Measurements from ENCODE around the gene GPR176.

The GPR176 gene, protein sequence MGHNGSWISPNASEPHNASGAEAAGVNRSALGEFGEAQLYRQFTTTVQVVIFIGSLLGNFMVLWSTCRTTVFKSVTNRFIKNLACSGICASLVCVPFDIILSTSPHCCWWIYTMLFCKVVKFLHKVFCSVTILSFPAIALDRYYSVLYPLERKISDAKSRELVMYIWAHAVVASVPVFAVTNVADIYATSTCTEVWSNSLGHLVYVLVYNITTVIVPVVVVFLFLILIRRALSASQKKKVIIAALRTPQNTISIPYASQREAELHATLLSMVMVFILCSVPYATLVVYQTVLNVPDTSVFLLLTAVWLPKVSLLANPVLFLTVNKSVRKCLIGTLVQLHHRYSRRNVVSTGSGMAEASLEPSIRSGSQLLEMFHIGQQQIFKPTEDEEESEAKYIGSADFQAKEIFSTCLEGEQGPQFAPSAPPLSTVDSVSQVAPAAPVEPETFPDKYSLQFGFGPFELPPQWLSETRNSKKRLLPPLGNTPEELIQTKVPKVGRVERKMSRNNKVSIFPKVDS

GRCh38 chr15:39919748-39920509, at the start of gene GPR176:
Gene GPR176 (minus strand): TSS chr15:39920266. CDS start chr15:39920026, 240 bp downstream.
- DNase-seq, result peak; percentile 50 to 54

GRCh38 chr15:39969002-39969394, 48.9 kb upstream of the GPR176 start:
- DNase-seq, result no peak

- DNase-seq, result no peak
Measured at GRCh38 chr15:39968273-39969001, 48.4 kb upstream of the GPR176 start.

GRCh38 chr15:39966521-39966920, 46.5 kb upstream of the GPR176 start:
- no peak for DNase-seq

DNA sequence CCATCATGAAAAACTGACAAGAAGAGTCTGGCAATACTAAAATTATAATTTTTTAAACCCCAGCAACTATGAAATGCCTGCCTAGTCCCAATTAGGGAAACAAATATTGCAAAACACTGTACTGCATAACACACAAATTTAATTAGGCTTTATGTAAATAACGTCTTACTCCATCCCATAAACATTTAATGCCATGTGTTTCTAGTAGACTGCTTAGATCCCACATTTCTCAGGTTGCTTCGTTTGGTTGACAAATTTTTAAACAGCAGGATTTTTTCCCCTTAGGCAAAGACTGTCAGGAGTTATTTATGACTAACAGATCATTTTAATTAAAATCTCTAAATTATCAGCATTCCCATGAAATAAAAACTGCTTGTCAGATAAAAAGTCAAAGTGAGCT, 43.7 kb upstream of the GPR176 start:
- DNase-seq, result no peak

DNA sequence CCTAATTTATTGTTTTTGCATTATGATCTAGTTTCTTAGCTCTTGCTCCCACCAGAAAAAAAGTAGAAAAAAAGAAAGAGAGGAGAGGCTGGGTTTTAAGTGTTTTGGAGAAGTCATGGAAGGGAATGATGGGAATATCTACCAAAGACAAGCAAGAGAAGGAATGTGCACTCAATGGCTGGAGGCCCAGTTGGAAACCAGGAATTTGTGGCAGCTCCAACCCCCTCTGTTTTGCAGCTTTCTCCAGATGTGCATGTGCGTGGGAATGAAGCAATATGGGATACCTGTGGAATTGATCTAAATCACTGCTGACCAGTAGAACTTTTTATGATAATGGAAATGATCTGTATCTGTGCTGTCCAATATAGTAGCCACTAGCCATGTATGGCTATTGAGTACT, 41.0 kb upstream of the GPR176 start:
- DNase-seq, result no peak

- DNase-seq, result no peak
Measured at GRCh38 chr15:39960411-39960810, 40.3 kb upstream of the GPR176 start.

DNA sequence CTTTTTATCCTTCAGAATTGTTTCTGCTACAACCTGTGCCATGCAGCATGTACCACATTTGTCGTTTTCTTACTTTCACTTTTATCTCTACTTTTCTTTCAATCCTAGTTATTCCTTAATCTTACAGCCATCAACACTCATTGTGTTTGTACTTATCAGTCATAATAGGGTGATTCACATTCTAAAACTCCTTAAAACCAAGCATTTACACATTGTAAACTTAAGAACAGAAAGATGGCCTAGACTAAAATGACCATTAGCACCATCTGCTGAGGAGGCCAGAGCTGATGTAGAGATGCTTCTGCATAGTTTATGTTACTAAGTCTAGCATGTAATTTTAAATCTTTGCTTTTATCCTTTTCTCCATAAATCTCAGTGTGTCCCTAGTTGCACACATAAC, 39.3 kb upstream of the GPR176 start:
- no peak for DNase-seq

GRCh38 chr15:39957481-39957880, 37.4 kb upstream of the GPR176 start:
- DNase-seq, result no peak

- no peak for DNase-seq
Measured at GRCh38 chr15:39953521-39953920, 33.5 kb upstream of the GPR176 start.

- DNase-seq, result no peak
Measured at GRCh38 chr15:39951561-39951960, 31.5 kb upstream of the GPR176 start.

- DNase-seq, result no peak
Measured at GRCh38 chr15:39948817-39949216, 28.8 kb upstream of the GPR176 start.

GRCh38 chr15:39947401-39948197, 27.5 kb upstream of the GPR176 start:
- no peak for DNase-seq

GRCh38 chr15:39946862-39947261, 26.8 kb upstream of the GPR176 start:
- DNase-seq, result no peak

GRCh38 chr15:39944726-39945125, 24.7 kb upstream of the GPR176 start:
- no peak for DNase-seq

- DNase-seq, result no peak
Measured at GRCh38 chr15:39942753-39943150, 22.7 kb upstream of the GPR176 start.

DNA sequence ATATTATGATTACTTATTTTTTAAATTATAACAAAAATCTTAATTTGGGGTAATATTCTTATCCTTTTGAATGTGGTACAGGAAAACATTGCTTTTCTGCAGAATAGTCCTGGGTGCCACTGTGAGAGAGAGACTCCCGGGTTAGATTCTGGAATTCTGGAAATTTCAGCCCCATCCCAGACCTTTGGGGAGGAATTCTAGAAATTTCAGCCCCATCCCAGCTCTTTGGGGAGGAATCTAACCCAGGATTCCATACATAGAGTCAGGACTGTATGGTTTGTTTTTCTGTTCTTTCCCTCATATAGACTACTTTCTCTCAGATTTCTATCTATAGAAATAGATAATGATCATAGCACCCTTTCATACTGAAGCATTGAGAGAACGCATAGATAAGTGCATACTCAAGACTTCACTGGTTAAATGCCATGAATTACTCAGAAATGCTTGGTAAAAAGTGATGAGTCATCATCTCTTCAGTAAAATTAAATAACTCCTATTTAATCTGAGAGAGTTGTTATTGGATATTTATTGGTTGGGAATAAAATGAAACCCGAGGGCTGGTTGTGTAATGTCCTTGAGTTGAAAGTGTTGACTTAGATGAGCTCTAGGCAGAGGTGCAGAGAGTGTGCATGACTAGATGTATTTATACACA, 22.2 kb upstream of the GPR176 start:
- no peak for DNase-seq

GRCh38 chr15:39939487-39940452, 19.7 kb upstream of the GPR176 start:
- no peak for DNase-seq

GRCh38 chr15:39937696-39938095, 17.6 kb upstream of the GPR176 start:
- DNase-seq, result no peak

DNA sequence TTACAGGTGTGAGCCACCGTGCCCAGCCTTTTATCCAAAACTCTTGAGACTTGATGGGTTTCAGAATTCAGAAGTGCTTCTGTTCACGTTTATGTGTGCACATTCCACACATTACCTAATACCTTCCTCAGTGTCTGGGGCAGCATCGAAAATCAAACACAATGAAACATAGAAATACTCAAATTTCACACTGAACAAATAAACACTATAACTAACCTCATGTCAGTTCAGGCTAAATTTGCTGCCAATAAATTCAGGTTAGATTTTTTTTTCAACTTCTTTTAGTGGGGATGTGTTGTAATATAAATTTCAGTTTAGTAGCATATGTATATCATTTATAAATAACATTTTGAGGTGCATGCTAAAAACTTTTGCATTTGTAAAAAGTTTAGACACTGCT, 16.6 kb upstream of the GPR176 start:
- DNase-seq, result no peak

DNA sequence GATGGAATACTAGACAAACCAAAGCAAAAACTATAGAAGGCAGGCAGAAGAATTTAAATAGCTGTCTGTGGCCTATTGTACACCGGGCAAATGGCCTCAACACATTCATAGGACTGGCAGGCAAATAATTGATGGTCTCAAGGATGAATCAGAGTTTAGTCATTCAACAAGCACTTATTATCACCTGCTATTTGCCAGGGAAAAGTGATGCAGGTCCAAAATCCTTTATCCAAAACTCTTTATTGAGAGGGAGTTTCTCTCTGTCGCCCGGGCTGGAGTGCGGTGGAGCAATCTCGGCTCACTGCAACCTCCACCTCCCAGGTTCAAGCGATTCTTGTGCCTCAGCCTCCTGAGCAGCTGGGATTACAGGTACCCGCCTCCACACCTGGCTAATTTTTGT, 16.1 kb upstream of the GPR176 start:
- no peak for DNase-seq
